PC-3 (cell line): ENCODE data around the gene NCOA1. TPM values are rescaled to one million over a fixed set of nuclear protein-coding genes. Genes with fewer than 3 reads are reported as not detected.

ENCODE experiments used
- ATAC-seq: fragments of 200-7000 bp; cut with Tn5 transposase; 2 replicates; pipeline ENCODE4 v1.9.1; 2020; ENCODE audit warnings: mild to moderate bottlenecking, moderate library complexity
- BruUV-seq: library from RNA; stranded (reverse); fragments of 400-500 nt; replicated peaks from 2 replicates; lab custom pipeline; 2021; lab: Mats Ljungman, UMichigan
- CTCF ChIA-PET: fragments of 300-600 bp; sonication (Branson Sonifier 250); formaldehyde crosslinking; loops from one replicate; lab custom pipeline; 2022; ENCODE audit warnings: antibody characterized with exemption; lab: Charles Lee
- POLR2A ChIA-PET: fragments of 300-600 bp; sonication (Branson Sonifier 250); formaldehyde crosslinking; loops from one replicate; lab custom pipeline; 2022; ENCODE audit warnings: antibody characterized with exemption; ENCODE audit not compliant: unreplicated experiment; lab: Charles Lee
- DNase-seq: peaks from one replicate; pipeline ENCODE4 v3.0.0-alpha.2; 2015
- H2AFZ ChIP-seq: fragments of 300-600 bp; sonication (generic); 2 replicates; pipeline ENCODE4 v1.6.0; 2016; ENCODE audit warnings: antibody characterized with exemption, low read length
- H3F3A ChIP-seq: fragments of 300-600 bp; sonication (generic); one replicate; pipeline ENCODE4 v1.6.0; 2017; ENCODE audit warnings: antibody characterized with exemption, low read length, control low read depth, mild to moderate bottlenecking; ENCODE audit not compliant: unreplicated experiment
- H3K27ac ChIP-seq: fragments of 300-600 bp; sonication (generic); 2 replicates; pipeline ENCODE4 v1.5.1; 2016; ENCODE audit warnings: mild to moderate bottlenecking, low read length
- H3K27me3 ChIP-seq: fragments of 300-600 bp; sonication (generic); 2 replicates; pipeline ENCODE4 v1.6.1; 2016; ENCODE audit warnings: low read length, mixed read lengths
- H3K36me3 ChIP-seq: fragments of 300-600 bp; sonication (generic); 2 replicates; pipeline ENCODE4 v1.6.1; 2016; ENCODE audit warnings: low read depth, mixed run types, low read length, mixed read lengths
- H3K4me1 ChIP-seq: fragments of 300-600 bp; sonication (generic); 2 replicates; pipeline ENCODE4 v1.5.1; 2016; ENCODE audit warnings: low read length; ENCODE audit not compliant: insufficient read depth
- H3K4me2 ChIP-seq: fragments of 300-600 bp; sonication (generic); 2 replicates; pipeline ENCODE4 v1.6.0; 2016; ENCODE audit warnings: low read length
- H3K4me3 ChIP-seq: fragments of 300-600 bp; sonication (generic); 2 replicates; pipeline ENCODE4 v1.5.1; 2016; ENCODE audit warnings: mild to moderate bottlenecking, low read length, mixed read lengths
- H3K79me2 ChIP-seq: fragments of 300-600 bp; sonication (generic); 2 replicates; pipeline ENCODE4 v1.6.1; 2017; ENCODE audit warnings: low read length, mixed read lengths
- H3K9ac ChIP-seq: fragments of 300-600 bp; sonication (generic); 2 replicates; pipeline ENCODE4 v1.6.0; 2016; ENCODE audit warnings: mild to moderate bottlenecking, low read length
- H3K9me2 ChIP-seq: fragments of 300-600 bp; sonication (generic); replicated peaks from 2 replicates; pipeline ENCODE4 v1.6.1; 2016; ENCODE audit warnings: mixed run types, low read length, mixed read lengths
- H3K9me3 ChIP-seq: fragments of 300-600 bp; sonication (generic); 2 replicates; pipeline ENCODE4 v1.6.1; 2016; ENCODE audit warnings: low read length, mixed read lengths
- H4K20me1 ChIP-seq: fragments of 300-600 bp; sonication (generic); 2 replicates; pipeline ENCODE4 v1.6.1; 2016; ENCODE audit warnings: low read length, mixed read lengths
- EZH2 ChIP-seq: fragments of 300-600 bp; sonication (generic); IDR thresholded peaks from one replicate; pipeline ENCODE4 v1.6.1; 2017; ENCODE audit warnings: antibody characterized with exemption, mild to moderate bottlenecking, low read length; ENCODE audit not compliant: unreplicated experiment
- EZH2phosphoT487 ChIP-seq: fragments of 300-600 bp; sonication (generic); IDR thresholded peaks from 2 replicates; pipeline ENCODE4 v1.6.1; 2018; ENCODE audit warnings: mild to moderate bottlenecking, antibody characterized with exemption, low read length, borderline replicate concordance
- intact Hi-C: fragments of 100-400 bp; cut with micrococcal nuclease; formaldehyde crosslinking; loops from 2 replicates; pipeline ENCODE4 v1.9.0; 2023
- total RNA-seq: library from RNA; depleted of rRNA; stranded (reverse); fragments of >200 nt; gene quantifications from 2 replicates; pipeline ENCODE4 v1.2.3, GENCODE V29; 2014
- TF ChIP-seq, protein P1 (sequence below): fragments of 300-600 bp; sonication (generic); conservative IDR thresholded peaks from 2 replicates; pipeline ENCODE4 v1.5.1; 2017; ENCODE audit warnings: antibody characterized with exemption, low read depth, mild to moderate bottlenecking, low read length

Gene NCOA1
- total RNA-seq, 1 experiment from 2014 or later = 7.5 TPM

DNA sequence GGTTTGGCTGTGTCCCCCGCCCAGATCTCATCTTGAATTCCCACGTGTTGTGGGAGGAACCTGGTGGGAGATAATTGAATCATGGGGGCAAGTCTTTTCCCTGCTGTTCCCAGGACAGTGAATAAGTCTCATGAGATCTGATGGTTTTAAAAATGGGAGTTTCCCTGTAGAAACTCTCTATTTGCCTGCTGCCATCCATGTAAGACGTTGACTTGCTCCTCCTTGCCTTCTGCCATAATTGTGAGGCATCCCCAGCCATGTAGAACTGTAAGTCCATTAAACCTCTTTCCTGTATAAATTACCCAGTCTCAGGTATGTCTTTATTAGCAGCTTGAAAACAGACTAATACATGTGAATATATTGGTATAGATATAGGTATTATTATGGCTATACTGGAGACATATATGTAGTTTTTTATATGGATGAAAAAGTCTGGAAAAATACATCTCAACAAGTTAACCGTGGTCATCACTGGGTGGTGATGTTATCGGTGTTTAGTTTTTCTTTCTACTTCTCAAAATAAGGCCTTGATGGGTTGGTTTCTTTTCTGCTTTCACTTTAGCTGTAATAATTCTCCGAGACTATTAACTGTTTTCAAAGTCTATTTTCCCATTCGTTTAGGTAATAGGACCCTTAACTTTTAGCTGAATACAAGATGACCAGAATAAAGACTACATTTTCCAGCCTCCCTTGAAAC is 39.1 kb upstream of the NCOA1 start:
- TF ChIP-seq EZH2 = no peak
- TF ChIP-seq, protein P1, sequence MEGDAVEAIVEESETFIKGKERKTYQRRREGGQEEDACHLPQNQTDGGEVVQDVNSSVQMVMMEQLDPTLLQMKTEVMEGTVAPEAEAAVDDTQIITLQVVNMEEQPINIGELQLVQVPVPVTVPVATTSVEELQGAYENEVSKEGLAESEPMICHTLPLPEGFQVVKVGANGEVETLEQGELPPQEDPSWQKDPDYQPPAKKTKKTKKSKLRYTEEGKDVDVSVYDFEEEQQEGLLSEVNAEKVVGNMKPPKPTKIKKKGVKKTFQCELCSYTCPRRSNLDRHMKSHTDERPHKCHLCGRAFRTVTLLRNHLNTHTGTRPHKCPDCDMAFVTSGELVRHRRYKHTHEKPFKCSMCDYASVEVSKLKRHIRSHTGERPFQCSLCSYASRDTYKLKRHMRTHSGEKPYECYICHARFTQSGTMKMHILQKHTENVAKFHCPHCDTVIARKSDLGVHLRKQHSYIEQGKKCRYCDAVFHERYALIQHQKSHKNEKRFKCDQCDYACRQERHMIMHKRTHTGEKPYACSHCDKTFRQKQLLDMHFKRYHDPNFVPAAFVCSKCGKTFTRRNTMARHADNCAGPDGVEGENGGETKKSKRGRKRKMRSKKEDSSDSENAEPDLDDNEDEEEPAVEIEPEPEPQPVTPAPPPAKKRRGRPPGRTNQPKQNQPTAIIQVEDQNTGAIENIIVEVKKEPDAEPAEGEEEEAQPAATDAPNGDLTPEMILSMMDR = no peak
- TF ChIP-seq EZH2phosphoT487 = no peak
- Histone ChIP-seq H2AFZ (no peak overlapping the region), H4K20me1 (no peaks in the 10 kb centered on the region), H3K9me3 (0 out of 2 replicates have a peak, but pooled peaks cover 6% of the 10 kb centered on the region), H3F3A (no peaks in the 10 kb centered on the region), H3K4me2 (no peak overlapping the region), H3K36me3 (no peaks in the 10 kb centered on the region), H3K4me1 (peaks cover 10% of the 10 kb centered on the region), H3K9me2 (no peaks in the 10 kb centered on the region), H3K9ac (no peak overlapping the region), H3K4me3 (no peak overlapping the region), H3K79me2 (no peaks in the 10 kb centered on the region), H3K27ac (no peak overlapping the region), H3K27me3 (no peaks in the 10 kb centered on the region)
- CTCF ChIA-PET = interaction anchor here (0.6 kb wide), 1 partner anchor 30 kb away, joined by 3 read pairs; no protein-coding TSS in a partner anchor
- DNase-seq (no peak), ATAC-seq (no peak)
- POLR2A ChIA-PET = no interaction called here
- intact Hi-C loops = no loop called here
- no TSS peak for BruUV-seq

DNA sequence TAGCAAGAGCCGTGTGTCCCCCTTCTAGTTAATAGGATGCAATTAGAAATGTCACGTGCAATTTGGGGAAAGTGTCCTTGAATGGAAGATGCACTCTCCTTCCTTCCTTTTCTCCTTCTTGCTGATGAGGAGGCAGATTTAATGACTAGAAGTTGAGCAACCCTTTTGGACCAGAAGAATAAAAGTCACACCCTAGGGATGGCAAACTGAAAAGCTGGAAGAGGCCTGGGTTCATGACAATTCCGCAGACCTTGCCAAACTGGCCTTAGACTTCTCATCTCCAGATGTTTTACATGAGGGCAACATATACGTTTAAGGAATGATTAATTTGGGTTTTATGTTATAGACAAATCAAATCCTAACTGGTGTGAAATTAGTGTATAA is 38.6 kb upstream of the NCOA1 start:
- no peak for DNase-seq
- peaks cover 13% of the 10 kb centered on the region for H3K4me1 ChIP-seq
- no peak for TF ChIP-seq EZH2phosphoT487
- TF ChIP-seq, protein P1 = no peak
- no peak for TF ChIP-seq EZH2
- H3K4me2 ChIP-seq = no peak overlapping the region
- H4K20me1 ChIP-seq = no peaks in the 10 kb centered on the region
- intact Hi-C loops = no loop called here
- CTCF ChIA-PET = interaction anchor here (0.6 kb wide), 1 partner anchor 30 kb away, joined by 3 read pairs; no protein-coding TSS in a partner anchor
- H3K27me3 ChIP-seq = no peaks in the 10 kb centered on the region
- H3K4me3 ChIP-seq = no peak overlapping the region
- no peak for ATAC-seq
- no peaks in the 10 kb centered on the region for H3K36me3 ChIP-seq
- POLR2A ChIA-PET = no interaction called here
- no peaks in the 10 kb centered on the region for H3K9me2 ChIP-seq
- no peak overlapping the region for H2AFZ ChIP-seq
- no peaks in the 10 kb centered on the region for H3F3A ChIP-seq
- no TSS peak for BruUV-seq
- H3K9ac ChIP-seq = no peak overlapping the region
- 0 out of 2 replicates have a peak, but pooled peaks cover 6% of the 10 kb centered on the region for H3K9me3 ChIP-seq
- no peak overlapping the region for H3K27ac ChIP-seq
- H3K79me2 ChIP-seq = no peaks in the 10 kb centered on the region
